ENCODE measurements around the gene APMAP. TPM values are rescaled to one million over a fixed set of nuclear protein-coding genes. Genes with fewer than 3 reads are reported as not detected.

The APMAP gene
- total RNA-seq, 1 experiment from 2014 or later: 67.8 TPM

GRCh38 chr20:24917056-24917455, 75.5 kb downstream of the APMAP start:
- Histone ChIP-seq H2AK5ac (ENCODE audit: insufficient read length, low read length) (no peak overlapping the region), H4K8ac (replicated peaks; ENCODE audit: insufficient read length, low read depth, low read length) (no peak overlapping the region), H3K23ac (ENCODE audit: insufficient read length, low read depth, low read length) (no peak overlapping the region), H2BK5ac (ENCODE audit: insufficient read length, low read length) (no peak overlapping the region), H3K79me1 (ENCODE audit: insufficient read depth, low read depth, low read length, poor library complexity, severe bottlenecking) (no peaks in the 10 kb centered on the region), H3K4me2 (ENCODE audit: insufficient read depth, insufficient read length, low read length) (no peak overlapping the region), H3K14ac (ENCODE audit: insufficient read depth, low read length) (no peak overlapping the region), H2BK20ac (ENCODE audit: low read depth, low read length, poor library complexity, severe bottlenecking) (no peak overlapping the region), H3K4ac (ENCODE audit: low read depth, low read length) (no peak overlapping the region), H3K27me3 (ENCODE audit: insufficient read depth, low read length) (no peaks in the 10 kb centered on the region), H3K23me2 (ENCODE audit: insufficient read length, low read depth, low read length, poor library complexity, severe bottlenecking) (no peaks in the 10 kb centered on the region), H2BK120ac (ENCODE audit: low read depth, low read length, poor library complexity, severe bottlenecking) (no peak overlapping the region), H3K18ac (ENCODE audit: insufficient read length, low read depth, low read length) (no peak overlapping the region), H4K20me1 (ENCODE audit: control insufficient read depth, insufficient read depth, insufficient read length) (no peaks in the 10 kb centered on the region), H3T11ph (ENCODE audit: low read length) (no peak overlapping the region), H4K5ac (ENCODE audit: insufficient read length, low read depth, low read length) (no peak overlapping the region), H2BK12ac (ENCODE audit: insufficient read length, low read depth, low read length) (no peak overlapping the region), H3K4me1 (ENCODE audit: insufficient read depth, low read length) (no peaks in the 10 kb centered on the region), H2AFZ (ENCODE audit: low read length) (no peak overlapping the region), H3K27ac (ENCODE audit: insufficient read length, low read depth, low read length) (no peak overlapping the region), H3K9me3 (ENCODE audit: control insufficient read depth, low read depth, low read length) (no peaks in the 10 kb centered on the region), H3K9ac (ENCODE audit: extremely low read depth, insufficient read length, low read length) (no peak overlapping the region), H4K91ac (ENCODE audit: insufficient read length, low read depth, low read length) (no peak overlapping the region), H3K79me2 (ENCODE audit: insufficient read depth, low read length) (no peaks in the 10 kb centered on the region), H2BK15ac (ENCODE audit: low read depth, low read length) (no peak overlapping the region), H3K56ac (ENCODE audit: insufficient read length, low read depth, low read length) (no peak overlapping the region)
- no peak for TF ChIP-seq CTCF (conservative IDR thresholded peaks at IDR 0.05)
- DNase-seq: no peak
- WGBS (ENCODE audit: extremely low coverage, insufficient read length, low lambda C conversion rate): no CpG with 5 or more reads among the region's 7 CpGs
- Mint-ChIP-seq H3K9me3 (peaks cover 16 to 20% of the 10 kb centered on the region in 2 experiments), H3K27me3 (ENCODE audit: low read depth) (peaks cover 16% of the 10 kb centered on the region), H3K4me1 (peaks cover 10 to 14% of the 10 kb centered on the region in 2 experiments), H3K4me3 (no peak overlapping the region), H3K36me3 (ENCODE audit: insufficient read depth in 1 of 3, low read depth in 3 of 3) (peaks cover 7 to 22% (median 11%) of the 10 kb centered on the region in 3 experiments; a peak in 6 of 7 replicates), H3K27ac (no peak overlapping the region)
